ENCODE data around the gene R3HDM2. TPM values are rescaled to one million over a fixed set of nuclear protein-coding genes. Genes with fewer than 3 reads are reported as not detected.

The R3HDM2 gene
- total RNA-seq, 1 experiment from 2014 or later, result 45.4 TPM

- peaks cover 6 to 34% of the 10 kb centered on the region in 2 experiments; a peak in 3 of 4 replicates for H3K4me1 ChIP-seq (ENCODE audit: control insufficient read depth in 1 of 2, insufficient read depth in 2 of 2, low read length in 2 of 2)
- BruUV-seq (replicated peaks), result no TSS peak
- no peak overlapping the region for H3K4me2 ChIP-seq (ENCODE audit: low read length)
Measured at GRCh38 chr12:57219205-57219992, 211.4 kb downstream of the R3HDM2 start.

More at GRCh38 chr12:57219205-57219992, 211.4 kb downstream of the R3HDM2 start:
- RAD21 ChIA-PET (ENCODE audit: low non-redundant PET in 1 of 2, low total read pairs in 2 of 2, uncharacterized antibody in 2 of 2, unreplicated experiment in 2 of 2), result no interaction called here
- CTCF ChIA-PET, result interaction anchor here (1.2 kb wide), 1 partner anchor 21 kb away, joined by 3 read pairs; no protein-coding TSS in a partner anchor
- H3K4me3 ChIP-seq (replicated peaks in 1 of 2; ENCODE audit: low read depth in 1 of 2, low read length in 2 of 2), result no peak overlapping the region
- ATAC-seq, result no peak
- H2AFZ ChIP-seq (ENCODE audit: low read depth, low read length, poor library complexity, severe bottlenecking), result no peak overlapping the region
- H3K27me3 ChIP-seq (ENCODE audit: insufficient read depth, low read length), result no peaks in the 10 kb centered on the region
- no peaks in the 10 kb centered on the region for H3K79me2 ChIP-seq (ENCODE audit: insufficient read depth, low read length)
- H3K36me3 ChIP-seq (ENCODE audit: control insufficient read depth in 1 of 2, insufficient read depth in 2 of 2, low read length in 2 of 2), result no peaks in the 10 kb centered on the region
- H3K9me2 ChIP-seq (ENCODE audit: insufficient read depth), result no peaks in the 10 kb centered on the region
- TF ChIP-seq EZH2phosphoT487 (IDR thresholded peaks at IDR 0.05; ENCODE audit: borderline replicate concordance) (no peak), CTCF (IDR thresholded peaks at IDR 0.05 in 2 of 3, conservative IDR thresholded peaks at IDR 0.05 in 1 of 3; ENCODE audit: borderline replicate concordance in 1 of 3, insufficient read depth in 1 of 3, low read depth in 2 of 3, low read length in 2 of 3) (no peak), ZNF274 (IDR thresholded peaks at IDR 0.05; ENCODE audit: low read depth, low read length) (no peak), ZBTB33 (IDR thresholded peaks at IDR 0.05; ENCODE audit: extremely low read depth, insufficient replicate concordance, low read length) (no peak), TCF7L2 (IDR thresholded peaks at IDR 0.05; ENCODE audit: borderline replicate concordance, extremely low read depth, insufficient read depth, insufficient read length) (no peak), SRF (IDR thresholded peaks at IDR 0.05; ENCODE audit: low read depth) (no peak), POLR2AphosphoS5 (IDR thresholded peaks at IDR 0.05; ENCODE audit: low read depth, low read length) (no peak), CBX3 (IDR thresholded peaks at IDR 0.05; ENCODE audit: low read depth) (no peak), REST (IDR thresholded peaks at IDR 0.05; ENCODE audit: low read depth) (no peak), FOSL1 (IDR thresholded peaks at IDR 0.05; ENCODE audit: low read depth) (no peak), SIN3A (IDR thresholded peaks at IDR 0.05; ENCODE audit: low read depth) (no peak), ZFX (IDR thresholded peaks at IDR 0.05) (no peak), CEBPB (IDR thresholded peaks at IDR 0.05; ENCODE audit: low read depth) (no peak), ATF3 (IDR thresholded peaks at IDR 0.05) (no peak), RAD21 (IDR thresholded peaks at IDR 0.05; ENCODE audit: low read depth) (no peak), JUND (IDR thresholded peaks at IDR 0.05) (no peak), YY1 (IDR thresholded peaks at IDR 0.05; ENCODE audit: extremely low read depth, insufficient replicate concordance, low read depth, low read length) (no peak)
- no peak for DNase-seq (ENCODE audit: low read depth, low spot score)
- POLR2A ChIA-PET, result no interaction called here
- H3K9me3 ChIP-seq (ENCODE audit: control insufficient read depth in 1 of 2, insufficient read depth in 1 of 2, low read depth in 1 of 2, low read length in 2 of 2), result no peaks in the 10 kb centered on the region
- H4K20me1 ChIP-seq (ENCODE audit: insufficient read depth), result no peaks in the 10 kb centered on the region
- H3K27ac ChIP-seq (ENCODE audit: low read depth, low read length), result no peak overlapping the region
- intact Hi-C loops (cut with micrococcal nuclease), result no loop called here
- no peak overlapping the region for H3K9ac ChIP-seq (ENCODE audit: low read length)

All from HCT116 (cell line).